Hypothalamus (tissue), 51 donors: ENCODE measurements around the gene CELSR1.
A peak's percentile ranks its signal among the peaks of the same experiment; 100 is the strongest.

Experiments used
- DNase-seq, 51 donors: peaks; one replicate each; lab custom pipeline; 2025; lab: John Stamatoyannopoulos, UW

Gene CELSR1

GRCh38 chr22:46576556-46577367, 39.3 kb upstream of the CELSR1 start:
- peak in 13 of 51 donors; percentile 26 to 77 (median 51) for DNase-seq

- peak in 1 of 51 donors; percentile 39 for DNase-seq
Measured at GRCh38 chr22:46575911-46576555, 38.6 kb upstream of the CELSR1 start.

GRCh38 chr22:46574993-46575910, 37.8 kb upstream of the CELSR1 start:
- no peak for DNase-seq

GRCh38 chr22:46574438-46574992, 37.1 kb upstream of the CELSR1 start:
- DNase-seq: no peak

GRCh38 chr22:46573781-46574437, 36.5 kb upstream of the CELSR1 start:
- no peak for DNase-seq

- DNase-seq: no peak
Measured at GRCh38 chr22:46572911-46573780, 35.7 kb upstream of the CELSR1 start.

GRCh38 chr22:46571642-46572250, 34.3 kb upstream of the CELSR1 start:
- DNase-seq: no peak

GRCh38 chr22:46569848-46570695, 32.7 kb upstream of the CELSR1 start:
- DNase-seq: no peak

GRCh38 chr22:46569055-46569847, 31.8 kb upstream of the CELSR1 start:
- DNase-seq: no peak

GRCh38 chr22:46568102-46568809, 30.8 kb upstream of the CELSR1 start:
- no peak for DNase-seq

GRCh38 chr22:46567471-46567870, 30.1 kb upstream of the CELSR1 start:
- DNase-seq: no peak

- no peak for DNase-seq
Measured at GRCh38 chr22:46564084-46564714, 26.8 kb upstream of the CELSR1 start.

- DNase-seq: peak in 23 of 51 donors; percentile 15 to 66 (median 37)
Measured at GRCh38 chr22:46563381-46564083, 26.1 kb upstream of the CELSR1 start.

- peak in 16 of 51 donors; percentile 9 to 62 (median 27) for DNase-seq
Measured at GRCh38 chr22:46561435-46561905, 24.1 kb upstream of the CELSR1 start.

- DNase-seq: no peak
Measured at GRCh38 chr22:46560696-46561295, 23.4 kb upstream of the CELSR1 start.
